ENCODE measurements around the gene DBP. TPM values are rescaled to one million over a fixed set of nuclear protein-coding genes. Genes with fewer than 3 reads are reported as not detected.

Gene DBP
- polyA plus RNA-seq, 5 donors: 6.3 to 14.0 (median 10.5) TPM

- no peak for DNase-seq
Observed at GRCh38 chr19:48613852-48614435, 23.2 kb downstream of the DBP start.

GRCh38 chr19:48613024-48613851, 23.9 kb downstream of the DBP start:
- DNase-seq: no peak

DNA sequence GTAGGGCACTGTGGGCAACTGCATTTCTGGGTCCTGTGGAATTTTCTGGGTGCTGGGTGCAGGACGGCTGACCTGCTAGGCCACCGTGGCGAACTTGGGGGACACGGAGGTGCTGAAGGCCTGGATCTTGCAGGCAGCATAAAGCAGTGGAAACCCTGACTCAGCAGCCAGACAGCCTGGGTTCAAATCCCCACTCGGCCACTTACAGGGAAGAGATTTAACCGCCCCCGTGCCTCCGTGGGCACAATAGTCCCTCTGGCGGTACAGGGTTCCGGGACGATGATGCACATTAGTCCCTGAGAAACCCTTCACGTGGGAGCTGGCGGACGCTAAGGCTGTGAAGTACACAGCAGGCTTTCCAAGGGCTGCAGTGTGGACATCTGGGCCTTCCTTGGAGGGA, 25.3 kb downstream of the DBP start:
- no peak for DNase-seq

GRCh38 chr19:48609571-48610108, 27.5 kb downstream of the DBP start:
- DNase-seq: no peak

DNA sequence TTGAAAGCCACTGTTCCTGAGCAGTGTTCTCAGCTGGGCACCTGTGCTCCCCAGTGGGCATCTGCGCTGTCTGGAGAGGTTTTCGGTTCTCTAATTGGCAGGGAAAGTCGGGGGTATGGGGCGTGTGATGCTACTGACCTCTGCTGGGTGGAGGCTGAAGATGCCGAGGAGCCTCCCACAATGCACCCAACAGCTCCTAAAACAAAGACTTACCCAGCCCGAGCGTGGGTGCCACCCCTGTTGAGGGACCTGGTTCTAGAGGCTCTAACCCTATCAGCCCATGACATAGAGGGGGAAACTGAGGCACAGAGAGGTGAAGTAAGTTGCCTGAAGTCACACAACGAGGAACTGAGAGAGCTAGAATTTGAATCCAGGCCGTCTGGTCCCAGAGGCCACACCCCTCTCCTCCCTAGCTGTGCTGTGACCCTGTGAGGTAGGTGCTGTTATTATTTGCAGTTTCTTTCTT, 28.3 kb downstream of the DBP start:
- DNase-seq: no peak

GRCh38 chr19:48607359-48607755, 29.8 kb downstream of the DBP start:
- no peak for DNase-seq

GRCh38 chr19:48606463-48607358, 30.5 kb downstream of the DBP start, which contains the start of gene SPACA4:
Gene SPACA4 (plus strand): TSS chr19:48606742. CDS start chr19:48606979, 237 bp downstream.
- no peak for DNase-seq

- no peak for DNase-seq
Observed at GRCh38 chr19:48603850-48604249, 33.3 kb downstream of the DBP start.

DNA sequence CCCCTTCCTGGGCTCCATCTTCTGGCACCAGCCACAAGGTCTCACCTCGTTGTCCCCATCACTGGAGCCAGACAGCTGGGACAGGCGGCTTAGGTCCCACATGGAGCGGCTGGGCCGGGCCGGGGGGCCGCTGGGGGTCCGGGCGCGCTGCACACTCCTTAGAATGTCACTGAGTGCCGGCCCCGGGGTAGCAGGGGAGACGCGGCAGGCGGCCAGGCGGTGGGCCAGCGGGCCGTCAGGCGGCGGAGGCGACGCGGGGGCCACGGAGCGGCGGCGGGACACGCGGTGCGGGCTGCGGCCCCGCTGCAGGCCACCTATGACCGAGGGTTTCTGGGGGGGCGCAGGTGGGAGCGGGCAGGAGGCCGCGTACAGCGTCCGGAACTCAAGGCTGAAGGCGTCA, 33.7 kb downstream of the DBP start:
- no peak for DNase-seq

GRCh38 chr19:48603001-48603400, 34.2 kb downstream of the DBP start:
- DNase-seq: no peak

- no peak for DNase-seq
Observed at GRCh38 chr19:48600679-48601417, 36.3 kb downstream of the DBP start.

DNA sequence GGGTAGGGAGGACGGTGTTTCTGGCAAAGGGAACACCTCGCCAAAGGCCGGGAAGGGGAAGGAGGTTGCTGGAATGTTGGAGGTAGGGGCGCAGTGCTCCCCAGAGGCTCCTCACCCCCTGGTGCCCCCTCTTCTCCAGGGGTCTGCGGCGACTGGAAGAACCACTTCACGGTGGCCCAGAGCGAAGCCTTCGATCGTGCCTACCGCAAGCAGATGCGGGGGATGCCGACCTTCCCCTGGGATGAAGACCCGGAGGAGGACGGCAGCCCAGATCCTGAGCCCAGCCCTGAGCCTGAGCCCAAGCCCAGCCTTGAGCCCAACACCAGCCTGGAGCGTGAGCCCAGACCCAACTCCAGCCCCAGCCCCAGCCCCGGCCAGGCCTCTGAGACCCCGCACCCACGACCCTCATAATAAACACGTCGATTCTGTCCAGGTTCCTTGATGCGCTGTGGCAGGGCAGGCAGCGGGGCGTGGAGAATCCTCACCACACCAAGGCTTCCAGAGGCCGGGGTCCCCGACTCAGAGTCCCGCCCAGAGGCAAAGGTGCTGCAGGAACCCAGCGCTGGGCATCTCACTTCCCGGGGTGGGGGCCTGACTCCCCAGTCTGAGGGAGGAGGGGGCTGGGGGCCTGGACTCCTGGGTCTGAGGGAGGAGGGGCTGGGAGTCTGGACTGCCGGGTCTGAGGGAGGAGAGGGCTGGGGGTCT, 38.0 kb downstream of the DBP start:
- DNase-seq: no peak

DNA sequence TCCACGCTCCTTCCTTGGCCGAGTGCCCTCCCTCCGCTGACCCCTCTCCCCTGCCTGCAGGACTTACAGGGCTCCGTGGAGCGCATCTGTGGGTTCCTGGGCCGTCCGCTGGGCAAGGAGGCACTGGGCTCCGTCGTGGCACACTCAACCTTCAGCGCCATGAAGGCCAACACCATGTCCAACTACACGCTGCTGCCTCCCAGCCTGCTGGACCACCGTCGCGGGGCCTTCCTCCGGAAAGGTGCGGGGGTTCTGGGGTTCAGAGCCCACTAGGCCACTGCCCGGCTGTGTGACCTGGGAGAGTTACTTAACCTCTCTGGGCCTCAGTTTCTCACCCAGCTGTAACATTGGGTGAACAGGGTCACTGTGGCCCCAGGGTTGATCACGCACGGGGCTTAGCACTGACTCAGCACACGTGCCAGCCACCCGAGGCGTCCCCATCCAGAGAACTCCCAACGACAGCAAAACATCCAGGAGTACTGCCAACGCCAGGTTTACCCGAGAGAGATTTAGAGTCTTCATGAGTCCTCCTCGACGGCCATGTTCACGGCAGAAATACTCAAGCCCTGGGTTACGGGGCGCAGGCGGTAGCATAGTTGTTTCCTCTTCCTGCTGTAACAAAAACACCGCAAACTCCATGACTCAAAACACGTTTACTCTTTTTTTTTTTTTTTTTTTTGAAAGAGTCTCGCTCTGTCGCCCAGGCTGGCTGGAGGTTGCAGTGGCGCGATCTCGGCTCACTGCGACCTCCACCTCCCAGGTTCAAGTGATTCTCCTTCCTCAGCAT, 40.3 kb downstream of the DBP start:
- DNase-seq: no peak

GRCh38 chr19:48596237-48596636, 40.9 kb downstream of the DBP start:
- DNase-seq: no peak

DNA sequence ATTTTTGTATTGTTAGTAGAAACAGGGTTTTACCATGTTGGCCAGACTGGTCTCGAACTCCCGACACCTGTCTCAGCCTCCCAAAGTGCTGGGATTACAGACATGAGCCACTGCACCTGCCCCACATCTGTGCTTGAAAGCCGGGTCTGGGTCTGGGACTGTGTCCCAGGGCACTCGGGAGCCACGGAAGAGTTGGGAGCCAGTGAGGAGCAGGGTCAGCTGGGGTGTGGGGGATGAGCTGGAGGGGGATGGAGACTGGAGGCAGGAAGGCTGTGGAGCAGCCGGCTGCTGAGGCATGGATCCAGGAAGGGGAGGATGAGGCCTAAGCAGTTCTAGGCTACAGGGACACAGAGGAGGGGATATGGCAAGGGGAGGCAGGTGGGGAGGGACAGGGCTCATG, 41.3 kb downstream of the DBP start:
- no peak for DNase-seq

DNA sequence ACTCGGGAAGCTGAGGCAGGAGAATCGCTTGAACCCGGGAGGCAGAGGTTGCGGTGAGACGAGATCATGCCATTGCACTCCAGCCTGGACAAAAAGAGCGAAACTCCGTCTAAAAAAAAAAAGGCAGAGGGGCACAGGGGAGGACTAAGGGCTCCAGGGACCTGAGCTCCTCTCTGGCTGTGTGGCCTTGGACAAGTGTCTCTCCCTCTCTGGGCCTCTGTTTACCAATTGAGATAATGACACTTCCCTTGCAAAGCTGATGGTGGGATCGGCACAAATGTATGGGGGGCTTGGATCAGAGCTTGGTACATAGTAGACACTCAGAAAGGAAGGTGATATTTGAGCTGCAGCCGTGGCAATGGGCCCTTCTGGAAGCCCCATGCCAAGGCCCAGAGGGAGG, 42.0 kb downstream of the DBP start:
- no peak for DNase-seq

DNA sequence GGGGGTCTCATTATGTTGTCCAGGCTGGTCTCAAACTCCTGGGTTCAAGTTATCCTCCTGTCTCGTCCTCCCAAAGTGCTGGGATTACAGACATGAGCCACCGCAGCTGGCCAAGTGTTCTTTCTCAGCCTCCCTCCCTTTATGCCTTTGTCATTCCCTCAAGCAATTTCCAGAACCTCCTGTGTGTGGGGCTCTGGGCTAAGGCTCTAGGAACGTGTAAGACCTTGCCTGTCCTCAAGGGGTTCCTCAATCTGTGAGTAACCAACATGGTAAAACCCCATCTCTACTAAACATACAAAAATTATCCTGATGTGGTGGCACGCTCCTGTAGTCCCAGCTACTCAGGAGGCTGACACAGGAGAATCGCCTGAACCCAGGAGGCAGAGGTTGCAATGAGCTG, 46.2 kb downstream of the DBP start:
- DNase-seq: no peak

GRCh38 chr19:48588670-48589401, 48.3 kb downstream of the DBP start:
- DNase-seq: peak; percentile 75 to 80

DNA sequence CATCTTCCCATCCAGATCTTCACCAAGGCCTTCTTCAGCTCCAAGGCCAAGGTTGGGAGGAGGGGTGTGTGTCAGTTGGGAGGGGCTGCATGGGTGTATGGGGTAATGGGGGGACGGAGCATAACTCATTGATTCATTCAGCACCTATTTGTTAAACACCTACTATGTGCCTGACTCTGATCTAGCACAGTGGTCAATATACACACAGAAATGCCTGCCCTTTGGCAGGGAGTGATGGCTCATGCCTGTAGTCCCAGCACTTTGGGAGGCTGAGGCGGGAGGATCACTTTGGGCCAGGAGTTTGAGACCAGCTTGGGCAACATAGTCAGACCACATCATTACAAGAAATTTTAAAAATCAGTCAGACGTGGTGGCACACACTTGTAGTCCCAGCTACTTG, 49.8 kb downstream of the DBP start:
- no peak for DNase-seq
